ENCODE measurements around the gene LSM14A.
"Not testable (repeated sequence)": the region's sequence is repeated elsewhere in the genome, so short reads cannot be mapped to it uniquely, and the experiment has no call there.

The LSM14A gene

GRCh38 chr19:34171539-34171876, 796 bp upstream of the LSM14A start:
- TF ChIP-seq CTCF (IDR thresholded peaks at IDR 0.05; ENCODE audit: insufficient read depth, low read length, missing control alignments), result no peak
- no peak for DNase-seq (ENCODE audit: low read depth, low spot score)
- H3K4me3 ChIP-seq (ENCODE audit: low read depth, low read length), result peak overlapping the region; percentile 92
- ChIA-PET POLR2A (interaction anchor here (0.6 to 1.0 kb wide), 5 partner anchors 14 to 562 kb away, joined by 3 to 4 read pairs (median 3); no protein-coding TSS in a partner anchor), CTCF (no interaction called here)

- H3K4me3 ChIP-seq (ENCODE audit: low read depth, low read length), result peak overlapping the region; percentile 92
- CTCF ChIA-PET, result interaction anchor here (1.2 kb wide), 1 partner anchor 395 kb away, joined by 4 read pairs; no protein-coding TSS in a partner anchor
- no peak for DNase-seq (ENCODE audit: low read depth, low spot score)
- no peak for TF ChIP-seq CTCF (IDR thresholded peaks at IDR 0.05; ENCODE audit: insufficient read depth, low read length, missing control alignments)
- POLR2A ChIA-PET, result interaction anchor here (0.9 to 1.8 kb wide), 3 partner anchors 27 to 504 kb away, joined by 3 to 5 read pairs (median 5); partner anchors contain the start of genes SCGB2B2 and ZNF302
Measured at GRCh38 chr19:34172661-34173192, 423 bp downstream of the LSM14A start.

- peak overlapping the region; percentile 92 for H3K4me3 ChIP-seq (ENCODE audit: low read depth, low read length)
- POLR2A ChIA-PET, result interaction anchor here (0.6 to 1.8 kb wide), 4 partner anchors 12 to 265 kb away, joined by 3 to 6 read pairs (median 5); no protein-coding TSS in a partner anchor
- TF ChIP-seq CTCF (IDR thresholded peaks at IDR 0.05; ENCODE audit: insufficient read depth, low read length, missing control alignments), result no peak
- CTCF ChIA-PET, result interaction anchor here (1.0 to 1.2 kb wide), 3 partner anchors 9 to 396 kb away, joined by 3 to 6 read pairs (median 4); no protein-coding TSS in a partner anchor
- DNase-seq (ENCODE audit: low read depth, low spot score), result no peak
Measured at GRCh38 chr19:34173193-34173956, 1.1 kb downstream of the LSM14A start.

GRCh38 chr19:34175173-34175572, 2.9 kb downstream of the LSM14A start:
- H3K4me3 ChIP-seq (ENCODE audit: low read depth, low read length); POLR2A ChIA-PET; CTCF ChIA-PET; DNase-seq (ENCODE audit: low read depth, low spot score): not testable (repeated sequence)

GRCh38 chr19:34176581-34176980, 4.3 kb downstream of the LSM14A start:
- no peak for TF ChIP-seq CTCF (IDR thresholded peaks at IDR 0.05; ENCODE audit: insufficient read depth, low read length, missing control alignments)
- ChIA-PET CTCF (interaction anchor here (0.8 to 1.4 kb wide), 5 partner anchors 13 to 406 kb away, joined by 3 to 6 read pairs (median 3); no protein-coding TSS in a partner anchor), POLR2A (no interaction called here)
- no peak for DNase-seq (ENCODE audit: low read depth, low spot score)
- H3K4me3 ChIP-seq (ENCODE audit: low read depth, low read length), result no peak overlapping the region

DNA sequence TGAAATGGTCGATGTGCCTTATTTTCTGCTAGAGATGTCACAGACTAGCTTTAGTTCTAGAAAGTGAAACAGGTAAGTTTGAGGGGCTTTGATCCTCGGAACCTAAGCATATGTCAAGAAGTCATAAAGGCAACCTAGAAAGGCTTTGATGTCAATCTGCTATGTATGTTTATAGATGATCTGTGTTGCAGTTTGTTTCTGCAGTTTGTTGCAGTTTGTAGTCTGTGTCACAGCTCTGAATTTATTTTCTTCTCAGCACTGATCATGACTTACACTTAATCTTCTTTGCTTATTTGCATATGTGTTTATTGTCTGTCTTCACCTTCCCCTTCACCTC, 5.9 kb downstream of the LSM14A start:
- no peak overlapping the region for H3K4me3 ChIP-seq (ENCODE audit: low read depth, low read length)
- CTCF ChIA-PET, result interaction anchor here (0.6 to 1.6 kb wide), 3 partner anchors 11 to 160 kb away, joined by 3 to 5 read pairs (median 3); no protein-coding TSS in a partner anchor
- no peak for DNase-seq (ENCODE audit: low read depth, low spot score)
- no peak for TF ChIP-seq CTCF (IDR thresholded peaks at IDR 0.05; ENCODE audit: insufficient read depth, low read length, missing control alignments)
- POLR2A ChIA-PET, result no interaction called here
